ENCODE results near the gene HNRNPM.

Gene HNRNPM

DNA sequence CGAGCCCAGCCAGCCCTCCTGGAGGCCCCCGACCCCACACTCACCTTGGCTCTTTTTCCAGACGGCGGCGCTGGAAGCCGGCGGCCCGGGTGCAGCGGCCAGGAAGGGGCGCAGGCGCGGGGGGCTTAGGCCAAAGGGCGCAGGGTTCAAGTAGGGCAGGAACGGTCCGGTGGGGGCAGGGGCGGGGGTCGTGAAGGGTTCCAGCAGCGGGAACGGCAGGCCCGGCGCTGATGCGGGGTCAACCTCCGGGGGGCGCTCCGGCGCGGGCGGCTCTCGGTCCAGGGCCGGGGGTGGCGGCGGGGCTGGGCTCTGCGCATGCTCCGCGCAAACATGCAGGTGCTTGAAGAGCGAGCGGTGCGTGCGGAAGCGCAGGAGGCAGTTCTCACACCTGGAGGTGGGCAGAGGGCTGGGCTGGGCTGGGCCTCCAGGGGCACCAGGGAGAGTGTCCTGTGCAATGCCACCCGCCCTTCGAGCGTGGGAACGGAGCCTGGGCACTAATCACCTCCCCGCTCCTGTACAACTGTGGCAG lies 66.9 kb downstream of the HNRNPM start:
- H3K23ac ChIP-seq (ENCODE audit: low read length) = no peak overlapping the region
- H4K8ac ChIP-seq (ENCODE audit: low read depth, low read length) = no peak overlapping the region
- no peak overlapping the region for H2BK120ac ChIP-seq (ENCODE audit: insufficient read depth, low read length, poor library complexity)
- no peak overlapping the region for H3K4ac ChIP-seq (ENCODE audit: low read depth, low read length)
- H3K27me3 ChIP-seq (ENCODE audit: insufficient read depth, low read length) = no peaks in the 10 kb centered on the region
- H2AFZ ChIP-seq (ENCODE audit: insufficient read depth, low read length, poor library complexity) = no peak overlapping the region
- no peak overlapping the region for H3K9ac ChIP-seq (ENCODE audit: low read length)
- no peak overlapping the region for H4K12ac ChIP-seq (ENCODE audit: low read depth, low read length)
- no CpG with 5 or more reads among the region's 45 CpGs for WGBS (ENCODE audit: extremely low coverage, insufficient coverage, insufficient read length)
- no peak overlapping the region for H3K4me2 ChIP-seq (ENCODE audit: low read length)
- peaks cover 11% of the 10 kb centered on the region for H3K79me1 ChIP-seq (ENCODE audit: low read length)
- no peaks in the 10 kb centered on the region for H3K9me3 ChIP-seq (ENCODE audit: insufficient read depth, low read depth, low read length)
- H3K79me2 ChIP-seq (ENCODE audit: control insufficient read depth, insufficient read depth, low read length, poor library complexity) = peaks cover 5% of the 10 kb centered on the region
- H3K27ac ChIP-seq (ENCODE audit: low read depth, low read length) = no peak overlapping the region
- no peak overlapping the region for H2AK5ac ChIP-seq (ENCODE audit: low read length)
- DNase-seq = peak in 1 of 2 donors; percentile 18
- H3K14ac ChIP-seq (ENCODE audit: low read length) = no peak overlapping the region
- no peak overlapping the region for H2BK12ac ChIP-seq (ENCODE audit: low read length)
- no peak overlapping the region for H3K4me3 ChIP-seq (ENCODE audit: low read depth, low read length)
- no peak overlapping the region for H3K18ac ChIP-seq (ENCODE audit: low read length)
- no peak overlapping the region for H2BK5ac ChIP-seq (ENCODE audit: low read depth, low read length, poor library complexity)
- H4K91ac ChIP-seq (ENCODE audit: low read depth, low read length) = no peak overlapping the region
- peaks cover 11 to 12% of the 10 kb centered on the region in 2 experiments for H3K36me3 ChIP-seq (ENCODE audit: control insufficient read depth in 1 of 2, insufficient read depth in 2 of 2, low read length in 2 of 2)
- H3K4me1 ChIP-seq (ENCODE audit: control insufficient read depth in 1 of 2, insufficient read depth in 2 of 2, low read length in 2 of 2) = peaks cover 6 to 8% of the 10 kb centered on the region in 2 experiments

DNA sequence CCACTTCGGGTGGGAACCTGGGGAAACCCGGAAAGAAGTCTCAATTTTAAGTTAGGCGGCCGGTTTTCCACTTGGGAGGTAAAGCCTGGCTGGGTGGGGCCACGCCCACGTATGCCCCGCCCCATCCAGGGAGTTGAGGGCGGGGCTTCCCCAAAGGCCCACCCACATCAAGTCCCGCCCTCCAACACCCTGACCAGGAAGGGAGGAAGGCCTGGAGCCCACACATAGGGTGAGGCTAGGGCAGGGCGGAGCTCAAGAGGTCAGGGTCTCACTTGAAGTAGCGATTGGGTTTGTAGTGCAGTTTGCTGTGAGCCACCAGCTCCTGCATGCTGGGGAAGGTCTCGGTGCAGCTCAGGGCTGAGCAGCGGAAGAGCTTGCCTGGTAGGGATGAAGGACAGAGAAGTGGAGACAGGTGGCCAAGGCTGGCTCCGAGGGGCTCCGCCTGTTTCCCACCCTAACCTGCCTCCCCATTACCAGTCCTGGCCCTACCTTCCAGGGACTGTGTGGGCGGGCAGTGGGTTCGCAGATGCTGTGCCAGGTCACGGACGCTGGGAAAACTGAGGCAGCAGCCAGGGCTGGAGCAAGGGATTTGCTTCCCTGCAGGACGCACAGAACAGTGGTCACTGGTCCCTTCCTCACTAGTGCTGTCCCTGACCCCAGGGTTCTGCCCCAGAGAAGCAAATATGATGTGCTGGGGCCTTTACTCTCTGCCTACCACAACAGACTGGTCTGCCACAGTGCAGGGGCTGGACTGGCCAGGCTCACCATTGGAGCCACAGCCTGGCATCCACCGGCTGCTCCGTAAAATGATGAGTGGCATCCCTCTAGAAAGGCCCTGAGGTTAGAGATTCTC lies 67.6 kb downstream of the HNRNPM start:
- peaks cover 11 to 12% of the 10 kb centered on the region in 2 experiments for H3K36me3 ChIP-seq (ENCODE audit: control insufficient read depth in 1 of 2, insufficient read depth in 2 of 2, low read length in 2 of 2)
- H3K18ac ChIP-seq (ENCODE audit: low read length) = no peak overlapping the region
- no peak overlapping the region for H3K27ac ChIP-seq (ENCODE audit: low read depth, low read length)
- no peak overlapping the region for H2AFZ ChIP-seq (ENCODE audit: insufficient read depth, low read length, poor library complexity)
- peaks cover 5% of the 10 kb centered on the region for H3K79me2 ChIP-seq (ENCODE audit: control insufficient read depth, insufficient read depth, low read length, poor library complexity)
- WGBS (ENCODE audit: extremely low coverage, insufficient coverage, insufficient read length) = no CpG with 5 or more reads among the region's 22 CpGs
- peak overlapping the region; percentile 100 for H4K8ac ChIP-seq (ENCODE audit: low read depth, low read length)
- H2BK120ac ChIP-seq (ENCODE audit: insufficient read depth, low read length, poor library complexity) = no peak overlapping the region
- DNase-seq = peak in 1 of 2 donors; percentile 43
- no peak overlapping the region for H3K9ac ChIP-seq (ENCODE audit: low read length)
- no peak overlapping the region for H4K91ac ChIP-seq (ENCODE audit: low read depth, low read length)
- H2BK12ac ChIP-seq (ENCODE audit: low read length) = no peak overlapping the region
- no peak overlapping the region for H3K4me3 ChIP-seq (ENCODE audit: low read depth, low read length)
- no peak overlapping the region for H3K14ac ChIP-seq (ENCODE audit: low read length)
- H2AK5ac ChIP-seq (ENCODE audit: low read length) = peak overlapping the region; percentile 77
- no peaks in the 10 kb centered on the region for H3K9me3 ChIP-seq (ENCODE audit: insufficient read depth, low read depth, low read length)
- peaks cover 6 to 8% of the 10 kb centered on the region in 2 experiments for H3K4me1 ChIP-seq (ENCODE audit: control insufficient read depth in 1 of 2, insufficient read depth in 2 of 2, low read length in 2 of 2)
- no peak overlapping the region for H4K12ac ChIP-seq (ENCODE audit: low read depth, low read length)
- H3K4me2 ChIP-seq (ENCODE audit: low read length) = no peak overlapping the region
- H3K27me3 ChIP-seq (ENCODE audit: insufficient read depth, low read length) = no peaks in the 10 kb centered on the region
- H3K4ac ChIP-seq (ENCODE audit: low read depth, low read length) = no peak overlapping the region
- H2BK5ac ChIP-seq (ENCODE audit: low read depth, low read length, poor library complexity) = no peak overlapping the region
- H3K23ac ChIP-seq (ENCODE audit: low read length) = no peak overlapping the region
- peaks cover 11% of the 10 kb centered on the region for H3K79me1 ChIP-seq (ENCODE audit: low read length)

DNA sequence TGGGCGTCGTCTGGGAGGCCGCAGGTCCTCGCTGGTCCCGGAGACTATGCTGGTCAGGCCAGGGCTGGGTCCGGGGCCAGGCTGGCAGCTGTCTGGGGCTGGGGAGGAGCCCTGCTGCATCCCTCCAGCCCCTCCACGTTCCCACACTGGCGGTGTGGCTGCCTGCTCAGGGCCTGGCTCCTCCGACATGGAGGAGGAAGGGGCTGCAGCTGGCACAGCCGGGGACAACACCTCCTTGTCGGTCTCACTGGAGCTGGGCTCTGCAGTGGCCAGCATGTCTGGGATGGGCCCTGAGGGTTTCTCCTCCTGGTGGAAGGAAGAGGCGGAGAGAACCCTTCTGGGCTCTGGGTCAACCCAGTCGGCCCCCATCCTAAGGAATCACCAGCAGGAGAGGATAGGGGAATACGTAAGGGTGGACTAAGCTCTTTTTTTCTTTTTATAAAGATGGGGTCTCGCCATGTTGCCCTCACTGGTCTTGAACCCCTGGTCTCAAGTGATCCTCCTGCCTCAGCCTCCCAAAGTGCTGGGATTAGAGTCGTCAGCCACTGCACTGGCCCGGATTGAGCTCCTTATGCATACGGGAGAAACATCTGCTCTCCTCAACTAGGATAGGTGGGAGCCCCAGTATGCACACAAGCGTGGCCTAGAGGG lies 68.4 kb downstream of the HNRNPM start:
- H3K23ac ChIP-seq (ENCODE audit: low read length) = no peak overlapping the region
- peaks cover 5% of the 10 kb centered on the region for H3K79me2 ChIP-seq (ENCODE audit: control insufficient read depth, insufficient read depth, low read length, poor library complexity)
- H2BK12ac ChIP-seq (ENCODE audit: low read length) = no peak overlapping the region
- H3K27ac ChIP-seq (ENCODE audit: low read depth, low read length) = peak overlapping the region; percentile 99
- H2BK120ac ChIP-seq (ENCODE audit: insufficient read depth, low read length, poor library complexity) = peak overlapping the region; percentile 13
- peak overlapping the region; percentile 100 for H2AFZ ChIP-seq (ENCODE audit: insufficient read depth, low read length, poor library complexity)
- peak overlapping the region; percentile 77 for H2AK5ac ChIP-seq (ENCODE audit: low read length)
- H3K36me3 ChIP-seq (ENCODE audit: control insufficient read depth in 1 of 2, insufficient read depth in 2 of 2, low read length in 2 of 2) = peaks cover 11 to 12% of the 10 kb centered on the region in 2 experiments
- H3K4me1 ChIP-seq (ENCODE audit: control insufficient read depth in 1 of 2, insufficient read depth in 2 of 2, low read length in 2 of 2) = peaks cover 9 to 13% of the 10 kb centered on the region in 2 experiments
- H3K4me2 ChIP-seq (ENCODE audit: low read length) = peak overlapping the region; percentile 52
- H2BK5ac ChIP-seq (ENCODE audit: low read depth, low read length, poor library complexity) = peak overlapping the region; percentile 49
- H3K4me3 ChIP-seq (ENCODE audit: low read depth, low read length) = peak overlapping the region; percentile 39
- H3K9me3 ChIP-seq (ENCODE audit: insufficient read depth, low read depth, low read length) = no peaks in the 10 kb centered on the region
- peak overlapping the region; percentile 100 for H4K8ac ChIP-seq (ENCODE audit: low read depth, low read length)
- peak overlapping the region; percentile 51 for H3K18ac ChIP-seq (ENCODE audit: low read length)
- no peaks in the 10 kb centered on the region for H3K27me3 ChIP-seq (ENCODE audit: insufficient read depth, low read length)
- H4K12ac ChIP-seq (ENCODE audit: low read depth, low read length) = peak overlapping the region; percentile 78
- H3K14ac ChIP-seq (ENCODE audit: low read length) = peak overlapping the region; percentile 76
- whole genome bisulfite sequencing (ENCODE audit: extremely low coverage, insufficient coverage, insufficient read length) = no CpG with 5 or more reads among the region's 19 CpGs
- H3K4ac ChIP-seq (ENCODE audit: low read depth, low read length) = peak overlapping the region; percentile 11
- H3K9ac ChIP-seq (ENCODE audit: low read length) = peak overlapping the region; percentile 1
- peak; percentile 44 to 60 for DNase-seq
- H4K91ac ChIP-seq (ENCODE audit: low read depth, low read length) = peak overlapping the region; percentile 87
- peaks cover 11% of the 10 kb centered on the region for H3K79me1 ChIP-seq (ENCODE audit: low read length)

DNA sequence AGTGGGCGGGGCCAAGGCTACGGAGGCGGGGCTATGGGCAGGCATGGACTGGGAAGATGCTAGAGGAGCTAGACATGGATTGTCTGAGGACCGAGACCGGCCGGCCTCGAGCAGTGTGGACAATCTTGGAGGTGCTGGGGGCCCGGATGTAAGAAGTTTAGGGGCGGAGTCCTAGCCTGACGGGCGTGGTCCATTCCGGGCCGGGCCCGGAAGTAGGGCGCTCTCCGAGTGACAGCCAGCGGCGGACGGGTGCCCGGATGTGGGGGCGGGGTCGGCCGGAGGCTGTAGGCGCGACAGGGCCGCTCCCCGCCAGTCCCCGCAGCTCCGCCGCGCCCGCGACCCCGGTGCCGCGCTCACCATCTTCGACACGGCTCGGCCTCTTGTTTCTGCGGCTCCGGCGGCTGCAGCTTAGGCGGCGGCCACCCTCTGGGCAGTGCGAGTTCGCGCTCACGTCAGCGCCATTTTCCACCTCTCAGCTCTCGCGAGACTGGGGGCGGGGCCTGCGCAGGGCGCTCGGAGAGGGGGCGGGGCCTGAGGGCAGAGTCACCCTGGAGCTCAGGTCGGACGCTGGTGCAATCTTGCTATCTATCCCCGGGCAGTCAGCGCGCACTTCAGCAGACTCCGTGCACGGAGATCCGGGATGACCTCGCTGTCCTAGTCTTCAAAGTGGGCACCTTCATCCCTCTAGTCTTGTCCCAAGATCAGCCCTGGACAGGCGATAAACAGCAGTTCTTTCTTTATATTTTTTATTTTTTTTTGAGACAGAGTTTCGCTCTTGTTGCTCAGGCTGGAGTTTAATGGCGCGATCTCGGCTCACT lies 69.1 kb downstream of the HNRNPM start, which contains the start of gene ZNF414:
Gene ZNF414, minus strand, starts transcription at position 481 of the 818 bp plus-strand sequence. Its CDS starts 121 bp downstream, at position 360.
- H2BK120ac ChIP-seq (ENCODE audit: insufficient read depth, low read length, poor library complexity) = peak within 1 kb of the TSS; percentile 100
- no CpG with 5 or more reads among the region's 70 CpGs for WGBS (ENCODE audit: extremely low coverage, insufficient coverage, insufficient read length)
- H2AFZ ChIP-seq (ENCODE audit: insufficient read depth, low read length, poor library complexity) = peak within 1 kb of the TSS; percentile 100
- H4K8ac ChIP-seq (ENCODE audit: low read depth, low read length) = peak within 1 kb of the TSS; percentile 100
- peak within 1 kb of the TSS; percentile 100 for H4K12ac ChIP-seq (ENCODE audit: low read depth, low read length)
- peak within 1 kb of the TSS; percentile 77 for H2AK5ac ChIP-seq (ENCODE audit: low read length)
- peak; percentile 91 to 96 for DNase-seq
- H3K27ac ChIP-seq (ENCODE audit: low read depth, low read length) = peak within 1 kb of the TSS; percentile 99
- H3K9ac ChIP-seq (ENCODE audit: low read length) = peak within 1 kb of the TSS; percentile 81
- H3K4me1 ChIP-seq (ENCODE audit: control insufficient read depth in 1 of 2, insufficient read depth in 2 of 2, low read length in 2 of 2) = peaks cover 9 to 13% of the 10 kb centered on the region in 2 experiments
- no peaks in the 10 kb centered on the region for H3K27me3 ChIP-seq (ENCODE audit: insufficient read depth, low read length)
- H3K4me2 ChIP-seq (ENCODE audit: low read length) = peak within 1 kb of the TSS; percentile 57
- peak within 1 kb of the TSS; percentile 85 for H3K4me3 ChIP-seq (ENCODE audit: low read depth, low read length)
- H3K14ac ChIP-seq (ENCODE audit: low read length) = peak within 1 kb of the TSS; percentile 100
- peak within 1 kb of the TSS; percentile 100 for H4K91ac ChIP-seq (ENCODE audit: low read depth, low read length)
- H3K4ac ChIP-seq (ENCODE audit: low read depth, low read length) = peak within 1 kb of the TSS; percentile 100
- H3K9me3 ChIP-seq (ENCODE audit: insufficient read depth, low read depth, low read length) = peaks cover 1% of the 10 kb centered on the region
- peaks cover 5% of the 10 kb centered on the region for H3K79me2 ChIP-seq (ENCODE audit: control insufficient read depth, insufficient read depth, low read length, poor library complexity)
- peak within 1 kb of the TSS; percentile 100 for H3K18ac ChIP-seq (ENCODE audit: low read length)
- peaks cover 11 to 12% of the 10 kb centered on the region in 2 experiments for H3K36me3 ChIP-seq (ENCODE audit: control insufficient read depth in 1 of 2, insufficient read depth in 2 of 2, low read length in 2 of 2)
- peak within 1 kb of the TSS; percentile 100 for H2BK5ac ChIP-seq (ENCODE audit: low read depth, low read length, poor library complexity)
- H3K79me1 ChIP-seq (ENCODE audit: low read length) = peaks cover 11% of the 10 kb centered on the region
- H2BK12ac ChIP-seq (ENCODE audit: low read length) = peak within 1 kb of the TSS; percentile 63
- H3K23ac ChIP-seq (ENCODE audit: low read length) = no peak within 1 kb of the TSS
